ENCODE results near the gene CDH13.

DNA sequence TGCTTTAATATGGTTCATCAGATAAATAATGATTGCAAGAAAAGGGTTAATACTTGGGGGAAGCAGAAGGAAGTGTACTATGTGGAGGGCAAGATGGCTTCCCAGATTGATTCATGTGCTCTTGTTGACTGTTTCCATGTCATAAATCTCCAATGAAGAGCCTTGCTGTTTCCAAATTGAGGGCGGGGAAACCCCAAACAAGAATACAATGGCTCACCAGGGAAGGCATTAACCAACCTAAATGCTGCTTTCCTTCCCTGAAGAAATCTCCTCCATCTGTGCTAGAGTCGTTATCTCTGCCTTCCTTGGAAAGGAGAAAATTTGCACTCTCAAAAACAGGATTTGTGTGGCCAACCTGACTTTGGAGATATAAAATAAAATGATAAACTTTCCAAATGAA lies 28.0 kb upstream of the CDH13 start:
- no peak for TF ChIP-seq EZH2 (IDR thresholded peaks at IDR 0.05; ENCODE audit: borderline replicate concordance, low read depth, low read length, severe bottlenecking)
- TF ChIP-seq, protein P1, sequence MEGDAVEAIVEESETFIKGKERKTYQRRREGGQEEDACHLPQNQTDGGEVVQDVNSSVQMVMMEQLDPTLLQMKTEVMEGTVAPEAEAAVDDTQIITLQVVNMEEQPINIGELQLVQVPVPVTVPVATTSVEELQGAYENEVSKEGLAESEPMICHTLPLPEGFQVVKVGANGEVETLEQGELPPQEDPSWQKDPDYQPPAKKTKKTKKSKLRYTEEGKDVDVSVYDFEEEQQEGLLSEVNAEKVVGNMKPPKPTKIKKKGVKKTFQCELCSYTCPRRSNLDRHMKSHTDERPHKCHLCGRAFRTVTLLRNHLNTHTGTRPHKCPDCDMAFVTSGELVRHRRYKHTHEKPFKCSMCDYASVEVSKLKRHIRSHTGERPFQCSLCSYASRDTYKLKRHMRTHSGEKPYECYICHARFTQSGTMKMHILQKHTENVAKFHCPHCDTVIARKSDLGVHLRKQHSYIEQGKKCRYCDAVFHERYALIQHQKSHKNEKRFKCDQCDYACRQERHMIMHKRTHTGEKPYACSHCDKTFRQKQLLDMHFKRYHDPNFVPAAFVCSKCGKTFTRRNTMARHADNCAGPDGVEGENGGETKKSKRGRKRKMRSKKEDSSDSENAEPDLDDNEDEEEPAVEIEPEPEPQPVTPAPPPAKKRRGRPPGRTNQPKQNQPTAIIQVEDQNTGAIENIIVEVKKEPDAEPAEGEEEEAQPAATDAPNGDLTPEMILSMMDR (IDR thresholded peaks at IDR 0.05; ENCODE audit: borderline replicate concordance, extremely low read depth, low read length, poor library complexity, severe bottlenecking): no peak
